GM12875 (cell line): ENCODE data around the gene SPAG8.

Source experiments
- H3K4me3 ChIP-seq: one replicate; pipeline ENCODE4 v1.5.1; 2011; ENCODE audit warnings: low read depth, low read length, control low read depth
- TF ChIP-seq, protein P1 (sequence below): IDR thresholded peaks from 2 replicates; pipeline ENCODE4 v1.5.1; 2011; ENCODE audit warnings: low read depth, mild to moderate bottlenecking, control low read depth, inconsistent platforms, low read length, moderate library complexity, borderline replicate concordance; ENCODE audit not compliant: insufficient read depth

SPAG8 gene

DNA sequence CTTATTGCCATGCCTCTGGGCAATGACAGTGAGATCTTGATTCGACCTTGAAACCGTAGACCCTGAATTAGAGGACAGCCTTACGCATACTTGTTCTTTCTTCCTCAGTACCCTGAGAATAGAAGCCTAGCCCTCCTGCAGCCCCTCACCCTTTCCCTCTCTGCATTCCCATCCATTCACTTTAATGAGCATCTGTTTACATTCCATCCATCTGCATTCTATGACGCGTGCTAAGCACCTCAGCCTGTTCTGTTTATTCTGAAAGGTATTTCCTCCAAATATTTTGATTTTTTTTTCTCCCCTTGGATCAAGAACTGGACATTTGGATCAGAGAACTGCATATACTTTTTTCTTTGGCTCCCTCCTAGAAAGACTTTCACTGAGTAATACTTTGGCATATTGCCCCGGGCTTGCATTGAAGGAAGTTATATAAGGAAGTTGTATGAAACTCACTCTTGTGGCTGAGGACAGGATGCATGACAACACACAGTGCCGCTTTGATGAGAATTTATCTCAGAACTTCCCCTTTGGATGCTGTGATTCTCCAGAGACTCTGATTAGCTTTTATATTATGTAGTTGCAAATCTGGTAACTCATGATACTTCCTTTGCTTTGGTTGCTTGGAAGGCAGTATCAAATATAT is 32.7 kb upstream of the SPAG8 start:
- TF ChIP-seq, protein P1, sequence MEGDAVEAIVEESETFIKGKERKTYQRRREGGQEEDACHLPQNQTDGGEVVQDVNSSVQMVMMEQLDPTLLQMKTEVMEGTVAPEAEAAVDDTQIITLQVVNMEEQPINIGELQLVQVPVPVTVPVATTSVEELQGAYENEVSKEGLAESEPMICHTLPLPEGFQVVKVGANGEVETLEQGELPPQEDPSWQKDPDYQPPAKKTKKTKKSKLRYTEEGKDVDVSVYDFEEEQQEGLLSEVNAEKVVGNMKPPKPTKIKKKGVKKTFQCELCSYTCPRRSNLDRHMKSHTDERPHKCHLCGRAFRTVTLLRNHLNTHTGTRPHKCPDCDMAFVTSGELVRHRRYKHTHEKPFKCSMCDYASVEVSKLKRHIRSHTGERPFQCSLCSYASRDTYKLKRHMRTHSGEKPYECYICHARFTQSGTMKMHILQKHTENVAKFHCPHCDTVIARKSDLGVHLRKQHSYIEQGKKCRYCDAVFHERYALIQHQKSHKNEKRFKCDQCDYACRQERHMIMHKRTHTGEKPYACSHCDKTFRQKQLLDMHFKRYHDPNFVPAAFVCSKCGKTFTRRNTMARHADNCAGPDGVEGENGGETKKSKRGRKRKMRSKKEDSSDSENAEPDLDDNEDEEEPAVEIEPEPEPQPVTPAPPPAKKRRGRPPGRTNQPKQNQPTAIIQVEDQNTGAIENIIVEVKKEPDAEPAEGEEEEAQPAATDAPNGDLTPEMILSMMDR = no peak
- H3K4me3 ChIP-seq = no peak overlapping the region

DNA sequence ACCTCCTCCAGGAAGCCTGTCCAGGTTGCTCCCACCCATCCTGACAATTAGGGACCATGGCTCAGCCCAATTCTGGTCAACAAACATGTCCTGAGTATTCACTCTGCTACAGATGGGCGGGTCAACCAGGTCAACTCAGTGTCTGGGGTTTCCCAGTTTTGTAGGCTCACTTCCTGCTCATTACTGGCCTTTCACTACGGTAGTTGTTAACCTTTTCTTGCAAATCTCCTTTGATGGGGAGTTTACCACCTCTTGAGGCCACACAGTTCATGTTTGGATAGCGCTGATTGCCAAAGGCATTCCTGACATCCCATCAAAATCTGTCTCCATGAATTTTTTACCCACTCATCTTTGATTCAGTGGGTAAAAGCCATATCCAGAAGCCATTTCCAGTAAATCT is 30.7 kb upstream of the SPAG8 start:
- H3K4me3 ChIP-seq = peak overlapping the region; percentile 3
- TF ChIP-seq, protein P1 = no peak

DNA sequence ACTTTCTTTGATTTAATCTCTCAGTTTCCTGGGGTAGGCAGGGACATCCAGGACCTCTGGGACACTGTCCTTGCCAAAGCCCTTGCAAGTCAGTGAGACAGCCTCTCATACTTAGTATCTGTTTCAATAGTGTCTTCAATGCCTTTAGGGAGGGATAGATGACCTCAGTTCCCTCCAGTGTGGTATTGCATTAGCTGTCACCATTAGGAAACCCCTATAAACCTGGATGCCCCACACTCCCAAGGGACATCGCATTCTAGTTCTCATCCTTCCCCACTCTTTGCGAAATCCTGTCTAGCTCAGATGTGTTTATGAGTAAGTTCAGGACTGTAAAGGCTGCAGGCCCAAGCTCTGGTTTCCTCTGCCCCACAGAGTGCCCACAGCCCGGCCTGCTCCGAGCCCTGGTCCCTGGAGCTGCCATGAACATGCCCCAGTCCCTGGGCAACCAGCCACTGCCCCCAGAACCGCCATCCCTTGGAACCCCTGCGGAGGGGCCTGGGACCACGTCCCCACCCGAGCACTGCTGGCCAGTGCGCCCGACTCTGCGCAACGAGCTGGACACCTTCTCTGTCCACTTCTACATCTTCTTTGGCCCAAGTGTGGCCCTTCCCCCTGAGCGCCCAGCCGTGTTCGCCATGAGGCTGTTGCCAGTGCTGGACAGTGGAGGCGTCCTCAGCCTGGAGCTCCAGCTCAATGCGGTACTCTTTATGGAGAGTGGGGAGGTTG is 30.1 kb upstream of the SPAG8 start:
- no peak overlapping the region for H3K4me3 ChIP-seq
- TF ChIP-seq, protein P1 = no peak

DNA sequence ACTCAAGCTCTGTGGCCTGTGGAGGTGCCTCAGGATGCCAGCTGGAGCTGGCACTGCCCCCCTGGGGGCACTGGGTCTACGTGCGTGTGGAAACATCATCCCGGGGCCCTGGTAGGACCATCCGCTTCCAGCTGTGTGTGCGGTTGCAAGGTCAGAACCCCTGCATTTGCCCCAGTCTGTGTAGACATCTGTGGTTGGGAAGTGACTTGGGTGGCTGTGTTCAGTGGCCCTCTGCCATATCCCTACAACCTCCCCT is 29.5 kb upstream of the SPAG8 start:
- TF ChIP-seq, protein P1 = no peak
- H3K4me3 ChIP-seq = no peak overlapping the region

DNA sequence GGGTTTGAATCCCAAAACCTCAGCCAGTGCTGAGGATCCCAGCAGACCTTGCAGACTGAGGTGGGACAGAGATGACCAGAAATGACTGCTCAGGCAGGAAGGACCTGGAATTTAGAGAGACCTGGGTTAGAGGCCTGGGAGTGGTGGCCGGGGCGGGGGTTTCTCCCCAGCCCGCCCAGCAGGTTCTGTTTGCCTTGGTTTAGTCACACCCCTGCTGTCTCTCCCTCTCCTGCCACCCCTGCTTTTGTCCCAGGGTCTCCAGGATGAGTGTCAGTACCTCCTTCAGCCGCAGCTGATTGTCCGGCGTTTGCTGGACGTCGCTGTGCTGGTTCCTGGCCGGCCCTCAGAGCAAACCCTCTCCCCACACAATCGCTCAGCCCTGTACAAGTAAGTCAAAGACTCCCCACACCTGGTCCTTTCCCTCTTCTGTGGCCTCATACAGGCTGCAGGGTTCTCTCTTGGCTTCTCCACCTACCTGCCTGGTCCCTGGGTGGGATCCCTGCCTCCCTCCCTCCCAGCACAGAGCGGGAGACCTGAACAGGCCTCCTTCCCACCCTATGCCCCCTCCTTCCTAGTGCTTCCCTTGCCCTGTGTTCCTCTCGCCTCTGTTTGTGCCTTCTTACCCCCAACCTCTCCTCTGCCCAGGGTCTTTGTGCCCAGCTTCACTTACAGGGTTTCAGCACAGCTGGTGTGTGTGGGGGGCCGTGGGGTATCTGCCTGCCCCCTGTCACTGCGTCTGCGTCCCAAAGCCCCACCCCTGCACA is 29.0 kb upstream of the SPAG8 start:
- TF ChIP-seq, protein P1 = no peak
- H3K4me3 ChIP-seq = no peak overlapping the region

DNA sequence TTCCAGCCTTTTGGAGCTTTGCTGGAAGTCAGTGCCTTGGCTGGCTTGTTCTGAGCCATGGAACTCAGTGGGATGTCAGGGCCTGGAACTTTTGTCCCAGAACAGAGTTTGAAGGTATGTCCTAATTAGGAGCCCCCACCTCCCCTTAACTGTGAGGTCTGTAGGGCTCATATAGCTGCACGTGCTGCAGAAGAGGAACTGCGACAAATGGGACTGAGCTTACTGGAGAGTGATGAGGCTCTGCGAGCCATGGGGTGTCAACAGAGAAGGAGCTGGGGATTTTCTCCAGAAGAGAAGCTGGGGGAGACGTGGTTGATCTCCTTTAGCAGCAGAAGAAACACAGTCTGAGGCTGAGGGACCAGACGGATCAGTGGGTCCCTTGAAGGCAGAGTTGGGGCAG is 27.9 kb upstream of the SPAG8 start:
- TF ChIP-seq, protein P1 = no peak
- no peak overlapping the region for H3K4me3 ChIP-seq
